Tibial nerve (tissue), 4 donors: ENCODE measurements around the gene CIB2. TPM values are rescaled to one million over a fixed set of nuclear protein-coding genes. Genes with fewer than 3 reads are reported as not detected.
A peak's percentile ranks its signal among the peaks of the same experiment; 100 is the strongest.

Experiments used
- DNase-seq, 2 donors: peaks; one replicate each; pipeline ENCODE4 v3.0.0-alpha.2; 2019; ENCODE audit warnings: low spot score in 2 of 2
- H3K27ac ChIP-seq, 4 donors: fragments of 200-600 bp; sonication (generic) in 3 of 4; one replicate each; pipeline ENCODE4 v1.5.1; 2017 to 2019; ENCODE audit warnings: mild to moderate bottlenecking in 1 of 4
- H3K27me3 ChIP-seq, 2 donors: fragments of 200-600 bp; sonication (generic) in 1 of 2; one replicate each; pipeline versions ENCODE4 v1.5.1 to v1.6.0; 2017 to 2019
- H3K36me3 ChIP-seq, 3 donors: fragments of 200-600 bp; sonication (generic); one replicate each; pipeline ENCODE4 v1.5.1; 2018 to 2019
- H3K4me1 ChIP-seq, 4 donors: fragments of 200-600 bp; sonication (generic) in 3 of 4; one replicate each; pipeline ENCODE4 v1.5.1; 2017 to 2019
- H3K4me3 ChIP-seq, 4 donors: fragments of 200-600 bp; sonication (generic) in 3 of 4; one replicate each; pipeline ENCODE4 v1.5.1; 2017 to 2019; ENCODE audit warnings: mild to moderate bottlenecking in 1 of 4, moderate library complexity in 1 of 4
- H3K9me3 ChIP-seq, 4 donors: fragments of 200-600 bp; sonication (generic) in 3 of 4; one replicate each; pipeline ENCODE4 v1.5.1; 2017 to 2019
- CTCF ChIP-seq, 5 experiments: fragments of 200-600 bp in 3 of 5; fragments of 450-650 bp in 2 of 5; sonication (generic) in 3 of 5; IDR thresholded peaks; one replicate each; pipeline ENCODE4 v1.5.1; 2016 to 2019; ENCODE audit warnings: antibody characterized with exemption in 5 of 5, mild to moderate bottlenecking in 3 of 5, moderate library complexity in 2 of 5
- EP300 ChIP-seq, 2 donors: sonication (generic); formaldehyde crosslinking; IDR thresholded peaks; one replicate each; pipeline ENCODE4 v1.6.1; 2017; ENCODE audit warnings: antibody characterized with exemption in 2 of 2, mild to moderate bottlenecking in 1 of 2
- POLR2A ChIP-seq, 2 donors: fragments of 450-650 bp; IDR thresholded peaks; one replicate each; pipeline ENCODE4 v1.6.1; 2017; ENCODE audit warnings: antibody characterized with exemption in 2 of 2, mild to moderate bottlenecking in 2 of 2, moderate library complexity in 2 of 2
- WGBS, 2 donors: methylation state at CpG; one replicate each; pipeline ENCODE4 v1.1.5; 2018; 5-methylcytosine and 5-hydroxymethylcytosine counted together
- total RNA-seq, 4 donors: library from RNA; depleted of rRNA; stranded (reverse); fragments of >200 nt; gene quantifications; one replicate each; pipeline ENCODE4 v1.1.0, GENCODE V29; 2016

The CIB2 gene
- 10 to 100 TPM in 1 of 4 donors, 1 to 10 TPM in 2, under 1 TPM in 1; 0.63 to 11.0 (median 2.8) TPM for total RNA-seq

- no peak for DNase-seq
- Histone ChIP-seq H3K27me3 (no peaks in the 10 kb centered on the region), H3K9me3 (no peaks in the 10 kb centered on the region), H3K4me1 (peaks cover 0 to 16% (median 10%) of the 10 kb centered on the region in 4 donors), H3K36me3 (no peaks in the 10 kb centered on the region), H3K4me3 (peak within 1 kb of the TSS; percentile 44 to 89 (median 66)), H3K27ac (peak within 1 kb of the TSS; percentile 52 to 89 (median 78))
- WGBS, 2 donors: 1 to 5% methylated on average over 6 to 56 of the region's 79 CpGs
- peak; percentile 82 to 96 (median 95) for TF ChIP-seq CTCF (IDR thresholded peaks at IDR 0.05)
- no peak for TF ChIP-seq POLR2A (IDR thresholded peaks at IDR 0.05)
Observed at GRCh38 chr15:78131295-78132061, at the start of gene CIB2. Gene CIB2, minus strand, starts transcription at chr15:78131445. Its CDS starts 230 bp downstream, at chr15:78131215.

DNA sequence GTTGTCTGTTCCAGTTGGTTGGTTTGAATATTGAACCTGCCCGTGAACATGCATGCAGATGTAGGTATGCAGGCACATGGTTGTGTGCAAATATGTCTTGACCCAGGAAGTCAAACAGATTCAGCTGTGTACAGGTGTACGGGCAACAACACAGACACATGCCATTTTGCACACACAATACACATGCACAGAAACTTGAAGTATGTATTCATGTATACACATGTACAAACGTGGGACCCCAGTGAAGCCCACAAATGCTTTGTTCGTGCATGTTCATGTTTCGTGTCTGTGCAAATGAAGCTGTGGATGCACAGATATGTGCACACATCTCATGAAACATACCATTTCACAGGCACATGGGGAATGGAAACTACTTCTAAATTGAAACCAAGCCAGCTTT lies 48.7 kb upstream of the CIB2 start:
- 78 to 86% methylated on average over 5 of the region's 5 CpGs for WGBS, 2 donors
- no peak overlapping the region for H3K27ac ChIP-seq
- TF ChIP-seq CTCF (IDR thresholded peaks at IDR 0.05) (no peak), POLR2A (IDR thresholded peaks at IDR 0.05) (no peak), EP300 (IDR thresholded peaks at IDR 0.05) (no peak)
- H3K36me3 ChIP-seq: no peaks in the 10 kb centered on the region
- no peaks in the 10 kb centered on the region for H3K4me1 ChIP-seq
- no peaks in the 10 kb centered on the region for H3K27me3 ChIP-seq
- no peak overlapping the region for H3K4me3 ChIP-seq
- no peaks in the 10 kb centered on the region for H3K9me3 ChIP-seq
- no peak for DNase-seq

DNA sequence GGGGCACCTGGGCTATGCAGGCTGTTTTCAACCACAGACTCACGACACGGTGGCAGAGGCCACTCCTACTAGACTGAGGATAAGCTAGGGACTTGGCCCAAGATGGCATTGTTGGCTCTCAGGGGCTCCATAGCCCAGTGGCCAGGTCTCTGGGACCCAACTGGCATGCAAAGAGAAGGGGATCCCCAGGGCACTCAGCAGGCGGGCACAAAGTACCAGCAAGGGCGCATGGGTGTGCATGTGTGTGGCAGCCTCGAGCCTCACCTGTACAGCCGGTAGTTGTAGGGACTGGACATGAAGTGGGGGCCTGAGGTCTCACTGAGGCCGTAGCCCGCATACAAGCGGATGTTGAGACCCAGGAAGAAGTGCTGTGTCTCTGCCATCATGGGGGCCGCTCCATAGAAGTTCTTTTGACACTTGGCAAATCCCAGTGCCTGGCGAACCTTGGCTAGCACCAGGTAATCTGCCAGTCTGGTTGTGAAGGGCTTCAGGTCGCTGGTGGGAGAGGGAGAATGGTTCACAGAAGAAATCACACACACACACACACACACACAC lies 48.1 kb upstream of the CIB2 start:
- no peak for TF ChIP-seq EP300 (IDR thresholded peaks at IDR 0.05)
- no peak for TF ChIP-seq CTCF (IDR thresholded peaks at IDR 0.05)
- TF ChIP-seq POLR2A (IDR thresholded peaks at IDR 0.05): no peak
- H3K4me1 ChIP-seq: no peaks in the 10 kb centered on the region
- H3K27ac ChIP-seq: no peak overlapping the region
- no peak for DNase-seq
- no peak overlapping the region for H3K4me3 ChIP-seq
- H3K36me3 ChIP-seq: peaks cover 0 to 4% (median 0%) of the 10 kb centered on the region in 3 donors
- 84 to 87% methylated on average over 8 to 12 of the region's 12 CpGs for WGBS, 2 donors
- H3K9me3 ChIP-seq: no peaks in the 10 kb centered on the region
- H3K27me3 ChIP-seq: no peaks in the 10 kb centered on the region

- WGBS, 2 donors: 78 to 80% methylated on average over 6 of the region's 6 CpGs
- no peak overlapping the region for H3K4me3 ChIP-seq
Observed at GRCh38 chr15:78178064-78178463, 46.8 kb upstream of the CIB2 start.

More at GRCh38 chr15:78178064-78178463, 46.8 kb upstream of the CIB2 start:
- Histone ChIP-seq H3K36me3 (peaks cover 0 to 16% (median 0%) of the 10 kb centered on the region in 3 donors), H3K27me3 (no peaks in the 10 kb centered on the region), H3K27ac (no peak overlapping the region), H3K9me3 (no peaks in the 10 kb centered on the region), H3K4me1 (no peaks in the 10 kb centered on the region)
- DNase-seq: no peak
- TF ChIP-seq POLR2A (IDR thresholded peaks at IDR 0.05): no peak
- no peak for TF ChIP-seq CTCF (IDR thresholded peaks at IDR 0.05)
- TF ChIP-seq EP300 (IDR thresholded peaks at IDR 0.05): no peak
